NOMO-1 treated with DMSO at 0.1 percent for 48 hours (cell line): ENCODE measurements around the gene PRKCZ.

Experiments
- DNase-seq: peaks from one replicate; lab custom pipeline; 2025; ENCODE audit not compliant: unreplicated experiment; lab: John Stamatoyannopoulos, UW

The PRKCZ gene

GRCh38 chr1:2151911-2152310, 101.7 kb downstream of the PRKCZ start:
- no peak for DNase-seq

GRCh38 chr1:2152954-2153353, 102.7 kb downstream of the PRKCZ start:
- DNase-seq = no peak

- no peak for DNase-seq
These were observed 103.8 kb downstream of the PRKCZ start for GRCh38 chr1:2154022-2154421.

- no peak for DNase-seq
These were observed 105.0 kb downstream of the PRKCZ start for GRCh38 chr1:2155147-2155598.

GRCh38 chr1:2155788-2156187, 105.6 kb downstream of the PRKCZ start:
- DNase-seq = no peak

GRCh38 chr1:2156866-2157265, 106.7 kb downstream of the PRKCZ start:
- DNase-seq = no peak

GRCh38 chr1:2157856-2158255, 107.6 kb downstream of the PRKCZ start:
- DNase-seq = no peak

GRCh38 chr1:2158272-2158671, 108.1 kb downstream of the PRKCZ start:
- DNase-seq = no peak

GRCh38 chr1:2159124-2159523, 108.9 kb downstream of the PRKCZ start:
- peak; percentile 13 for DNase-seq

- no peak for DNase-seq
These were observed 110.5 kb downstream of the PRKCZ start for GRCh38 chr1:2160451-2161300.

GRCh38 chr1:2163205-2163604, 113.0 kb downstream of the PRKCZ start:
- DNase-seq = no peak

GRCh38 chr1:2165646-2166045, 115.4 kb downstream of the PRKCZ start:
- DNase-seq = no peak

- DNase-seq = no peak
These were observed 116.0 kb downstream of the PRKCZ start for GRCh38 chr1:2166254-2166653.

- no peak for DNase-seq
These were observed 116.5 kb downstream of the PRKCZ start for GRCh38 chr1:2166695-2167094.

- DNase-seq = no peak
These were observed 117.9 kb downstream of the PRKCZ start for GRCh38 chr1:2168090-2168489.

- DNase-seq = no peak
These were observed 118.3 kb downstream of the PRKCZ start for GRCh38 chr1:2168535-2168934.

- DNase-seq = no peak
These were observed 119.1 kb downstream of the PRKCZ start for GRCh38 chr1:2169200-2169836.

GRCh38 chr1:2170211-2170610, 120.0 kb downstream of the PRKCZ start:
- DNase-seq = peak; percentile 86

GRCh38 chr1:2172012-2172411, 121.8 kb downstream of the PRKCZ start:
- DNase-seq = no peak

- no peak for DNase-seq
These were observed 122.4 kb downstream of the PRKCZ start for GRCh38 chr1:2172551-2173146.

GRCh38 chr1:2173546-2174347, 123.5 kb downstream of the PRKCZ start:
- no peak for DNase-seq
